ENCODE data around the gene ZNF273. TPM values are rescaled to one million over a fixed set of nuclear protein-coding genes. Genes with fewer than 3 reads are reported as not detected.
A peak's percentile ranks its signal among the peaks of the same experiment; 100 is the strongest.

Gene ZNF273
- total RNA-seq, 1 experiment from 2014 or later, result 17.9 TPM

DNA sequence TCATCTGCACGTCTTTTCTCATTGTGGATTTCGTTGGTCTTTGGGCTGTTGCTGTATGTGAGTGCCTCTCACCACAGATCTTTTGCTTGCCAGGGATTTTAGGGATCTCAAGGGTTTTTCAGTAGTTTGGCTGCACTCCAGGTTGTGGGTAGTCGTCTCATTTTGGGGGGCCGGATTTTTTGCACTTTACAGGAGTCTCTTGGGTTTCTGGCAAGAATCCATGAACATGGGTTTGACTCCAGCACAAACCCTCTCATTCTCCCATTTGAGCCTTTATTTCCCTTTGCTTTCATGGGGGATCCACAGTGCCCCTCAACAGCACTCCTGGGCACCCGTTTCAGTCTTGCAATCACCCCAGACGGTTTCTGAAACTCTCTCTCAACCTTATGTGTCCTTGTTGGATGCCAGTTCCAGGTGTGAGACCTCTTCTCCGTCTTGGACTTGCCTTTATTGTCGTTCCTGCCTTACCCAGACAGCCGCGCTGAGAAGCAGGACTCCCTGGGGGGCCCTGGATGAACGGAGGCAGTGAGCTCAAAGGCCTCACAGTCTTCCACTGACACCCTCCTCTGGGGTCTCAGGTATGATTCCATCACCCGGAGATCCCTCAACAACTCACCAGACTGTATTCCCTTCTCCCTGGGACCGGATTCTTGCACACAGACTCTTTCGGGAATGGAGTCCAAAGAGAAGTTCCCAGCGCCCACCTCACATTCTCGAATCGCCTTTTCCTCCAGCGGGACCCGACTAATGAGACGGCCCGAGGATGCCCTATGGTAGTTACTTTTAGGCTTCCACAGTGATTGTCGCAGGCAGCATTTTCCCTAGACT is 18.8 kb upstream of the ZNF273 start:
- H3K4me1 Mint-ChIP-seq, result peaks cover 9 to 10% of the 10 kb centered on the region in 2 experiments
- TF ChIP-seq, protein P1, sequence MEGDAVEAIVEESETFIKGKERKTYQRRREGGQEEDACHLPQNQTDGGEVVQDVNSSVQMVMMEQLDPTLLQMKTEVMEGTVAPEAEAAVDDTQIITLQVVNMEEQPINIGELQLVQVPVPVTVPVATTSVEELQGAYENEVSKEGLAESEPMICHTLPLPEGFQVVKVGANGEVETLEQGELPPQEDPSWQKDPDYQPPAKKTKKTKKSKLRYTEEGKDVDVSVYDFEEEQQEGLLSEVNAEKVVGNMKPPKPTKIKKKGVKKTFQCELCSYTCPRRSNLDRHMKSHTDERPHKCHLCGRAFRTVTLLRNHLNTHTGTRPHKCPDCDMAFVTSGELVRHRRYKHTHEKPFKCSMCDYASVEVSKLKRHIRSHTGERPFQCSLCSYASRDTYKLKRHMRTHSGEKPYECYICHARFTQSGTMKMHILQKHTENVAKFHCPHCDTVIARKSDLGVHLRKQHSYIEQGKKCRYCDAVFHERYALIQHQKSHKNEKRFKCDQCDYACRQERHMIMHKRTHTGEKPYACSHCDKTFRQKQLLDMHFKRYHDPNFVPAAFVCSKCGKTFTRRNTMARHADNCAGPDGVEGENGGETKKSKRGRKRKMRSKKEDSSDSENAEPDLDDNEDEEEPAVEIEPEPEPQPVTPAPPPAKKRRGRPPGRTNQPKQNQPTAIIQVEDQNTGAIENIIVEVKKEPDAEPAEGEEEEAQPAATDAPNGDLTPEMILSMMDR (conservative IDR thresholded peaks at IDR 0.05), result no peak
- Histone ChIP-seq H3K23ac (ENCODE audit: insufficient read length, low read depth, low read length) (no peak overlapping the region), H3K9ac (ENCODE audit: extremely low read depth, insufficient read length, low read length) (no peak overlapping the region), H3T11ph (ENCODE audit: low read length) (no peak overlapping the region), H3K4me2 (ENCODE audit: insufficient read depth, insufficient read length, low read length) (no peak overlapping the region), H3K9me3 (ENCODE audit: control insufficient read depth, low read depth, low read length) (no peaks in the 10 kb centered on the region), H2BK120ac (ENCODE audit: low read depth, low read length, poor library complexity, severe bottlenecking) (no peak overlapping the region), H3K79me2 (ENCODE audit: insufficient read depth, low read length) (no peaks in the 10 kb centered on the region), H2BK12ac (ENCODE audit: insufficient read length, low read depth, low read length) (no peak overlapping the region), H4K20me1 (ENCODE audit: control insufficient read depth, insufficient read depth, insufficient read length) (no peaks in the 10 kb centered on the region), H3K27me3 (ENCODE audit: insufficient read depth, low read length) (peaks cover 15% of the 10 kb centered on the region; the same call in 1 of the 2 replicates), H3K18ac (ENCODE audit: insufficient read length, low read depth, low read length) (no peak overlapping the region), H4K5ac (ENCODE audit: insufficient read length, low read depth, low read length) (no peak overlapping the region), H3K56ac (ENCODE audit: insufficient read length, low read depth, low read length) (no peak overlapping the region), H4K91ac (ENCODE audit: insufficient read length, low read depth, low read length) (no peak overlapping the region), H2AK5ac (ENCODE audit: insufficient read length, low read length) (no peak overlapping the region), H3K79me1 (ENCODE audit: insufficient read depth, low read depth, low read length, poor library complexity, severe bottlenecking) (no peaks in the 10 kb centered on the region), H3K4me1 (ENCODE audit: insufficient read depth, low read length) (no peaks in the 10 kb centered on the region), H4K8ac (replicated peaks; ENCODE audit: insufficient read length, low read depth, low read length) (no peak overlapping the region), H3K23me2 (ENCODE audit: insufficient read length, low read depth, low read length, poor library complexity, severe bottlenecking) (peaks cover 12% of the 10 kb centered on the region), H3K27ac (ENCODE audit: insufficient read length, low read depth, low read length) (no peak overlapping the region), H2AFZ (ENCODE audit: low read length) (no peak overlapping the region), H3K4ac (ENCODE audit: low read depth, low read length) (no peak overlapping the region), H2BK15ac (ENCODE audit: low read depth, low read length) (no peak overlapping the region), H3K14ac (ENCODE audit: insufficient read depth, low read length) (no peak overlapping the region), H2BK20ac (ENCODE audit: low read depth, low read length, poor library complexity, severe bottlenecking) (no peak overlapping the region), H2BK5ac (ENCODE audit: insufficient read length, low read length) (no peak overlapping the region)
- H3K4me3 Mint-ChIP-seq, result no peak overlapping the region
- peaks cover 54% of the 10 kb centered on the region for H3K27me3 Mint-ChIP-seq (ENCODE audit: low read depth)
- peak; percentile 2 for DNase-seq
- peaks cover 0 to 8% (median 6%) of the 10 kb centered on the region in 3 experiments; a peak in 4 of 7 replicates for H3K36me3 Mint-ChIP-seq (ENCODE audit: insufficient read depth in 1 of 3, low read depth in 3 of 3)
- WGBS (ENCODE audit: extremely low coverage, insufficient read length, low lambda C conversion rate), result no CpG with 5 or more reads among the region's 22 CpGs
- peaks cover 49% of the 10 kb centered on the region in 2 experiments for H3K9me3 Mint-ChIP-seq
- H3K27ac Mint-ChIP-seq, result no peak overlapping the region
